Gastroesophageal sphincter (tissue), 3 donors: ENCODE data around the gene B3GNT5.

Experiments
- CTCF ChIP-seq, 4 experiments: fragments of 200-600 bp in 2 of 4; fragments of 450-650 bp in 2 of 4; sonication (generic) in 1 of 4; IDR thresholded peaks; one replicate each; pipeline ENCODE4 v1.5.1; 2017 to 2019; ENCODE audit warnings: antibody characterized with exemption in 4 of 4, mild to moderate bottlenecking in 2 of 4, moderate library complexity in 2 of 4
- POLR2AphosphoS5 ChIP-seq: sonication (generic); formaldehyde crosslinking; IDR thresholded peaks from one replicate; pipeline ENCODE4 v1.6.1; 2017; ENCODE audit warnings: antibody characterized with exemption

- TF ChIP-seq POLR2AphosphoS5: no peak
- TF ChIP-seq CTCF (IDR thresholded peaks at IDR 0.05): no peak
These were observed 42.2 kb downstream of the B3GNT5 start for GRCh38 chr3:183295211-183295610.
